Central memory CD8-positive, alpha-beta T cell (primary cell): Measurements from ENCODE around the gene PPM1H.

Experiments
- ATAC-seq: fragments of 150-1000 bp; cut with Tn5 transposase; replicated peaks from 2 replicates; pipeline ENCODE4 v1.10.0; 2022; ENCODE audit warnings: mild to moderate bottlenecking, moderate FRiP score, moderate number of reproducible peaks; ENCODE audit not compliant: poor library complexity, severe bottlenecking; ENCODE audit errors: extremely low read depth
- DNase-seq, 2 donors: peaks; one replicate each; pipeline ENCODE4 v3.0.0; 2021; ENCODE audit warnings: low spot score in 2 of 2
- H3K27ac Mint-ChIP-seq: one replicate; pipeline ENCODE4 v1.8.0; 2022; ENCODE audit warnings: low read depth, mild to moderate bottlenecking, moderate library complexity, mixed read lengths
- H3K27me3 Mint-ChIP-seq: one replicate; pipeline ENCODE4 v1.8.0; 2022; ENCODE audit warnings: mixed read lengths
- H3K36me3 Mint-ChIP-seq: one replicate; pipeline ENCODE4 v1.8.0; 2022; ENCODE audit warnings: mild to moderate bottlenecking, moderate library complexity, mixed read lengths; ENCODE audit not compliant: insufficient read depth
- H3K4me1 Mint-ChIP-seq: one replicate; pipeline ENCODE4 v1.8.0; 2022; ENCODE audit warnings: mixed read lengths
- H3K4me3 Mint-ChIP-seq: one replicate; pipeline ENCODE4 v1.8.0; 2022; ENCODE audit warnings: mild to moderate bottlenecking, moderate library complexity, mixed read lengths
- H3K9me3 Mint-ChIP-seq: one replicate; pipeline ENCODE4 v1.8.0; 2022; ENCODE audit warnings: mixed read lengths

PPM1H gene

DNA sequence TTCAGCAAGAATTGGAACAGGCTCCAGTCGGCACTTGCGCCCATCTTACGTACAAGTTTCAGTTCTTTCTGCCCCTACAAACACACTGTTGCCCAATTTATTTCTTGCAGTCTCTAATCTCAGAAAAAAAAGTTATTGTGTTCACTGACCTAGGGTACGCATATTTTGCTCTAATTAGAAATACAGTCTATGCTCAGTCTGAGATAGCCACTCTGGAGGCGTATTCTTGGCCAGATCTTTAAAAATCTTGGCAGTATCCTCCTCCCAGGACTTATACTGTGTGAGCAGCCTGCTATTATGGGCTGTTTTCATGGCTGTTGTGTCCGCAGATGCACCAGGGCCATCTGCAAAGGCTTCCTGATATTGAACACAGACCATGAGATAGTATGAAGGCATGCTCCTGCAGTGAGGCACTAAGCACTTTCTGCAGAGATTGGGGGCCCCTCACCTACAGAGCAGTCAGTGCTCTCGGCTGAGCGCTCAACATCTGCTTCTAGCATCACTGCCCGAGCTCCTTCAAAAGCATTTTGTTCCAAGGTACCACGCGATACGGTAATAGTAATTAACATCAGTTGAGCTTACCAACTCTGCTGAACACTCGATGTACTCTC is 57.9 kb downstream of the PPM1H start:
- Mint-ChIP-seq H3K27me3 (peaks cover 38% of the 10 kb centered on the region), H3K4me1 (no peaks in the 10 kb centered on the region), H3K4me3 (no peak overlapping the region), H3K9me3 (no peaks in the 10 kb centered on the region), H3K27ac (no peak overlapping the region), H3K36me3 (peaks cover 2% of the 10 kb centered on the region)
- no peak for ATAC-seq
- DNase-seq = no peak

GRCh38 chr12:62873826-62874448 is 61.0 kb downstream of the PPM1H start:
- Mint-ChIP-seq H3K9me3 (no peaks in the 10 kb centered on the region), H3K36me3 (peaks cover 2% of the 10 kb centered on the region), H3K4me1 (no peaks in the 10 kb centered on the region), H3K4me3 (no peak overlapping the region), H3K27ac (no peak overlapping the region), H3K27me3 (peaks cover 46% of the 10 kb centered on the region)
- DNase-seq (no peak), ATAC-seq (no peak)

- DNase-seq (no peak), ATAC-seq (no peak)
Observed at GRCh38 chr12:62873116-62873825, 61.7 kb downstream of the PPM1H start.

DNA sequence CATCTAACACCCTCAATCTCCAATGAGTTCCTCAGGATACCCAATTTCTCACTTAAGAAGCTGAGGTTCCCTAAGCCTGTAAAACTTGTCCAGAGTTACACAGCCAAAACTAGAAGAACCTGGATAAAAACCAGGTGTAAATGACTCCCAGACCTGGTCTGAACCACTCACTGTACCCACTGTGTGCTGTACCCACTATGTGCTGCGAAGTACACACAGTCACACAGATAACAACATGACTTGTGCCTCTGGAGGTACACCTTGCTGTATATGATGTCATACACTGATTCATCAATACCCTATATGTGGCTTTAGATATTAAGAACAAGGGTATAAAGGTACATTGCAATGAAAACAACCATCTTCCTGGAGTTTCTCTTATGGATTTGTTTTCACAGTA is 66.1 kb downstream of the PPM1H start:
- no peak for ATAC-seq
- Mint-ChIP-seq H3K36me3 (no peaks in the 10 kb centered on the region), H3K27me3 (peaks cover 55% of the 10 kb centered on the region), H3K4me3 (no peak overlapping the region), H3K9me3 (no peaks in the 10 kb centered on the region), H3K27ac (no peak overlapping the region), H3K4me1 (no peaks in the 10 kb centered on the region)
- DNase-seq = no peak

More at GRCh38 chr12:62873116-62873825, 61.7 kb downstream of the PPM1H start:
- H3K9me3 Mint-ChIP-seq = no peaks in the 10 kb centered on the region
- H3K4me3 Mint-ChIP-seq = no peak overlapping the region
- H3K27ac Mint-ChIP-seq = no peak overlapping the region
- no peaks in the 10 kb centered on the region for H3K4me1 Mint-ChIP-seq
- H3K36me3 Mint-ChIP-seq = peaks cover 2% of the 10 kb centered on the region
- peaks cover 46% of the 10 kb centered on the region for H3K27me3 Mint-ChIP-seq

- DNase-seq = no peak
- no peaks in the 10 kb centered on the region for H3K4me1 Mint-ChIP-seq
- H3K27ac Mint-ChIP-seq = no peak overlapping the region
- ATAC-seq = no peak
- H3K9me3 Mint-ChIP-seq = no peaks in the 10 kb centered on the region
- H3K36me3 Mint-ChIP-seq = no peaks in the 10 kb centered on the region
- peaks cover 49% of the 10 kb centered on the region for H3K27me3 Mint-ChIP-seq
- H3K4me3 Mint-ChIP-seq = no peak overlapping the region
Observed at GRCh38 chr12:62866451-62867082, 68.4 kb downstream of the PPM1H start.

GRCh38 chr12:62865937-62866336 is 69.0 kb downstream of the PPM1H start:
- Mint-ChIP-seq H3K4me3 (no peak overlapping the region), H3K36me3 (no peaks in the 10 kb centered on the region), H3K27ac (no peak overlapping the region), H3K27me3 (peaks cover 49% of the 10 kb centered on the region), H3K9me3 (no peaks in the 10 kb centered on the region), H3K4me1 (no peaks in the 10 kb centered on the region)
- DNase-seq (no peak), ATAC-seq (no peak)

- DNase-seq (no peak), ATAC-seq (no peak)
- no peaks in the 10 kb centered on the region for H3K9me3 Mint-ChIP-seq
- no peak overlapping the region for H3K4me3 Mint-ChIP-seq
- peaks cover 43% of the 10 kb centered on the region for H3K27me3 Mint-ChIP-seq
- H3K4me1 Mint-ChIP-seq = no peaks in the 10 kb centered on the region
- H3K27ac Mint-ChIP-seq = no peak overlapping the region
- H3K36me3 Mint-ChIP-seq = no peaks in the 10 kb centered on the region
Observed at GRCh38 chr12:62865065-62865464, 69.9 kb downstream of the PPM1H start.

DNA sequence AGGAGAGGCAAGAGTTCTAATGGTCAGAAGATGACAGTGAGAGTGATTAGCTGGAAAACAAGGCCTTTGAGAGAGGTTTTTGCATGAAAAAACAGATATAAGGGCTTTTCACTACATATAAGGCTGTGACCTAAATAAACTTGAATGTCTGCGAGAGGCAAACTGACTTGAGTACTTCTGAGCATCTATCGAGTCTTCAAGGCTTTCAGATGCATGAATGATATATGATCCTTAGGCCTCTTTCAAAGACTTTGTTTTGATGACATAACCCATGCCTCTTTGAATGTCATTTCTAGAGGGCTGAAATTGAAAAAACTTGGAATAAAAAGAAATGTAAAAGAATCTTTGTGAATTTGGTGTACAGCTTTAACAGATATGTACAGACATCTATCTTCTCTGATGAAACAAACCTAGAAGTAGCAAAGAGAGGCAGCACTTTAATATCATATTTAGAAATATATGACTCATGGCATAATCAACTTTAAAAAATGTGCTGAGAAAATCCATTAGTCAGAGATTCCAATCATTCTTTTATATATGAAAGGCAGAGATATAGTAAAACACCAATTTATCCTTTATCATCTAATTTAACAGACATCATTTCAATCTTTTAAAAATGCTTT is 72.6 kb downstream of the PPM1H start:
- Mint-ChIP-seq H3K36me3 (peaks cover 2% of the 10 kb centered on the region), H3K27me3 (peaks cover 52% of the 10 kb centered on the region), H3K4me3 (no peak overlapping the region), H3K4me1 (no peaks in the 10 kb centered on the region), H3K9me3 (no peaks in the 10 kb centered on the region), H3K27ac (no peak overlapping the region)
- ATAC-seq (no peak), DNase-seq (no peak)

- no peak overlapping the region for H3K27ac Mint-ChIP-seq
- H3K27me3 Mint-ChIP-seq = peaks cover 53% of the 10 kb centered on the region
- H3K4me1 Mint-ChIP-seq = no peaks in the 10 kb centered on the region
- no peaks in the 10 kb centered on the region for H3K9me3 Mint-ChIP-seq
- DNase-seq (no peak), ATAC-seq (no peak)
- H3K36me3 Mint-ChIP-seq = peaks cover 2% of the 10 kb centered on the region
- H3K4me3 Mint-ChIP-seq = no peak overlapping the region
Observed at GRCh38 chr12:62861586-62861985, 73.4 kb downstream of the PPM1H start.

GRCh38 chr12:62860501-62861411 is 74.2 kb downstream of the PPM1H start:
- H3K9me3 Mint-ChIP-seq = no peaks in the 10 kb centered on the region
- no peak for ATAC-seq
- peaks cover 52% of the 10 kb centered on the region for H3K27me3 Mint-ChIP-seq
- H3K4me3 Mint-ChIP-seq = no peak overlapping the region
- H3K27ac Mint-ChIP-seq = no peak overlapping the region
- no peak for DNase-seq
- no peaks in the 10 kb centered on the region for H3K4me1 Mint-ChIP-seq
- H3K36me3 Mint-ChIP-seq = peaks cover 2% of the 10 kb centered on the region

DNA sequence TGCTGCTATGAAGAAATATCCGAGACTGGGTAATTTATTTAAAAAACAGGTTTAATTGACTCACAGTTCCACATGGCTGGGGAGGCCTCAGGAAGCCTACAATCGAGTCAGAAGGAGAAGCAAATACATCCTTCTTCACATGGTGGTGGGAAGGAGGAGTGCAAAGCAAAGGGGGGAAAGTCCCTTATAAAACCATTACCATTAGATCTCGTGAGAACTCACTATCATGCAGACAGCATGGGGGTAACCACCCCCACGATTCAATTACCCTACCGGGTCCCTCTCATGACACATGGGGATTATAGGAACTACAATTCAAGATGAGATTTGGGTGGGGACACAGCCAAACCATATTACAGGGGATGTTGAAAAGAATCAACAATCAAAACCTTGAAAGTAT is 74.9 kb downstream of the PPM1H start:
- peaks cover 2% of the 10 kb centered on the region for H3K36me3 Mint-ChIP-seq
- ATAC-seq (no peak), DNase-seq (no peak)
- peaks cover 45% of the 10 kb centered on the region for H3K27me3 Mint-ChIP-seq
- no peaks in the 10 kb centered on the region for H3K9me3 Mint-ChIP-seq
- H3K27ac Mint-ChIP-seq = no peak overlapping the region
- H3K4me1 Mint-ChIP-seq = no peaks in the 10 kb centered on the region
- no peak overlapping the region for H3K4me3 Mint-ChIP-seq

GRCh38 chr12:62859321-62859737 is 75.6 kb downstream of the PPM1H start:
- peaks cover 2% of the 10 kb centered on the region for H3K36me3 Mint-ChIP-seq
- ATAC-seq = no peak
- no peaks in the 10 kb centered on the region for H3K9me3 Mint-ChIP-seq
- peaks cover 41% of the 10 kb centered on the region for H3K27me3 Mint-ChIP-seq
- no peak overlapping the region for H3K27ac Mint-ChIP-seq
- H3K4me1 Mint-ChIP-seq = no peaks in the 10 kb centered on the region
- no peak for DNase-seq
- no peak overlapping the region for H3K4me3 Mint-ChIP-seq
